ENCODE measurements around the gene PARD3.
"Not testable (repeated sequence)": the region's sequence is repeated elsewhere in the genome, so short reads cannot be mapped to it uniquely, and the experiment has no call there.

Gene PARD3

GRCh38 chr10:34707656-34708055, 107.4 kb downstream of the PARD3 start:
- DNase-seq = no peak

DNA sequence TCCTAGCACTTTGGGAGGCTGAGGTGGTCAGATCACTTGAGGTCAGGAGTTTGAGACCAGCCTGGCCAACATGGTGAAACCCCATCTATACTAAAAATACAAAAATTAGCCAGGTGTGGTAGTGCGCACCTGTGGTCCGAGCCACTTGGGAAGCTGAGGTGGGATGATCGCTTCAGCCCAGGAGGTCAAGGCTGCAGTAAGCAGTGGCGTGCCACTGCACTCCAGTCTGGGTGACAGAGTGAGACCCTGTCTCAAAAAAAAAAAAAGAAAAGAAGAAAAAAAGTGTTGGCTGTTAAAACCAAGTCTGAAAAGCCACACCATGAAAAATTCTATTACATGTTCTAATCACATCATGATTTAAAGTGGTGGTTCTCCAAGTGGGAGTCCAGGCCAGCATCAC, 108.1 kb downstream of the PARD3 start:
- DNase-seq = not testable (repeated sequence)

DNA sequence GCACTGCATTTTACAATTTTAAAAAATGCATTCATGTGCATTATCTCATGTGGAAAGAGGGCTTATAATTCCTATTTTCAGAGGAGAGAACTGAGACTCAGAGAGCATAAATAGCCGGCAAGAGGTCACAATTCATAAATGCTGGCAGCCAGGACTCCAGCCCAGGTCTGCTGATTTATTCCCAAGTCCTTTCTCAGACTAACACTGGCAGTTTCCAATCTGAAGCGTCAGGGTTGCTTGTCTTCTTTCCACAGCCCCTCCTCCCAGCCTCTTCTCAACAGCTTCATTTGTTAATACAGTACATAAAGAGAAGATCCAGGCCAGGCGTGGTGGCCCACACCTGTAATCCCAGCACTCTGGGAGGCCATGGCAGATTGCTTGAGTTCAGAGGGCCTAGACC, 108.9 kb downstream of the PARD3 start:
- DNase-seq = no peak

GRCh38 chr10:34705563-34705962, 109.5 kb downstream of the PARD3 start:
- DNase-seq = no peak

- no peak for DNase-seq
These were observed 110.4 kb downstream of the PARD3 start for GRCh38 chr10:34704526-34705184.

DNA sequence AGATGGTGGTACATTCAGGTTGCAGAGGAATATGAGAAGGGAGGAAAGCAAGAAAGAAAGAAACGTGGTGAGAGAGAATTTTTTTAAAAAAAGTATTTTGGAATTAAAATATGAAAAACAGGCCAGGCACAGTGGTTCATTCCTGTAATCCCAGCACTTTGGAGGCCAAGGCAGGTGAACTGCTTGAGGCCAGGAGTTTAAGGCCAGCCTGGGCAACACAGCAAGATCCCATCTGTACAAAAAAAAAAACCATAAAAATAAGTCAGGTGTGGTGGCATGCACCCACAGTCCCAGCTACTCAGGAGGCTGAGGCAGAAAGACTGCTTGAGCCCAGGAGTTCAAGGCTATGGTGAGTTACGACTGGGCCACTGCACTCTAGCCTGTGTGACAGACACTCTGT, 112.1 kb downstream of the PARD3 start:
- DNase-seq = no peak

DNA sequence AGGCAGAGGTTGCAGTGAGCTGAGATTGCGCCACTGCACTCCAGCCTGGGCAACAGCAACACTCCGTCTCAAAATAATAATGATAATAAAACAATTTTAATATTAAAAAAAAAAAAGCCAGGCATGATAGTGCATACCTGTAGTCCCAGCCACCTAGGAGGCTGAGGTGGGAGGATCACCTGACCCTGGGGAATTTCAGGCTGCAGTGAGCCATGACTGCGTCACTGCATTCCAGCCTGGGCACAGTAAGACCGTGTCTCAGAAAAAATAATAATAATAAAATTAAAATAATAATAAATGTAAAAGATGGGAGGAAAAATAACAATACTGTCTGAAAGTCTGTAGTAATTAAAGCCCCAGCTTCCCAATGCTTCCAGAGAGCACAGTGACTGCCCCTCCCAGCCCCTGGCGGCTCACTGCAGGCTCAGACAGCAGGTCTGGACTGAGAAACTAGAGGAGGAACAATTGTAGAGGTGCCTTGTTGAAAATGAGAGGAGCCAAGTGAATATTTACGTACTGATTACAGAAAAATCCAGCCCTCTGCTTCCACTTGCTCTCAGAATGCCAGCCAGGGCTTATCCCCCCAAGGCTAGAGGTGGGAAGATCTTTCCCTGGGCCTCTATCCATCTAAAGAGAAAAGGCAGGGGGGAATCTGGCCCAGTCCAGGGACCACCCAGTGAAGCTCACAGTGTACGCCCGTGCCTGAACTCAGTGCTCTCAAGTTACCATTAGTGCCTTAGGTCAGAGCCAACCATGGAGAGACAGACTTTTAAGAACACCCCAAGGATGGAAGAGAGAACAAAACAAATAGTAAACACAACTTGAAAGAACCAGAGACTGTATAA, 112.8 kb downstream of the PARD3 start:
- no peak for DNase-seq

DNA sequence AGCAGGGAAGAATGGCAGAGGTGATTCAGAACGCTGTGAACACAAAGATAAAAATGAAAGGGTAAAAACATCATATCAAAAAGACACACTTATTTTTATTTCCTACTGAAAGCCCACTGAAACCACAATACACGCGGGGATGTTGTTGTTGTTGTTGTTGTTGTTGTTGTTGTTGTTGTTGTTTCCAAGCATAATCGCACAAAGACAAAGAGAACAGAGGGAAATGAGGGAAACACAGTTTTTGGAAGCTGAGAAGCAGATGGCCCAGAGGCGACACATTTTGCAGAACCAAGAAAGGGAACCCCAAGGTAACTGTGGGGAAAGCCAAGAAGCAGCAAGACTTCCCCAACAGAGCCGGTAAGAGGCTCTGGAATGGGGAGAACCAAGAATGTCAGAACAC, 113.9 kb downstream of the PARD3 start:
- DNase-seq = no peak

- not testable (repeated sequence) for DNase-seq
These were observed 114.3 kb downstream of the PARD3 start for GRCh38 chr10:34700752-34701151.

DNA sequence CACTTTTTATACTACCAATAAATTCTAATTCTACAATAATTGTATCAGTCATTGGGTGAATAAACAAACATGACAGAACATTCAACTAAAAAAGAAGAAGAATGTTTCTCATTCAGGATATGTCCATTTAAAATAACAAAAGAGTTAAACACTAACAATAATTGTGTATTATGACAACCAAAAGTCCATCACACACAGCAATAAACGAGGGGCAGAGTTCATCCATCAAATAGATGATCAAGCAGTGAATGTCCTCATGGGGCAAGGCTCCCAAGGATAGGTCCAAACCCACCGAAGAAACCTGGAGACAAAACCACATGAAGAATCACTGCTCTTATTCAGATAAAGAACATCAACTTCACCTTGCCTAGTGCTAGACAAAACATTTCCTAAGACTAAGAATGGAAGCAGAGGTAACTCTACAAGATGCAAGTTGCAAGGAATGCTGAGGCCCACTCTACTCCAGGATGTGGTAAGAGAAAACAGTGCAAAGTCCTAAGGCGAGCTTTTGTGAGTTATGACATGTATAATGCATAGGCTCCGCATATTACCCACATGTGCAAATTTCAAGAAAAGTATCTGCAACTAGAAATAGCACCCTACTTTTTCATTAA, 115.1 kb downstream of the PARD3 start:
- DNase-seq = no peak

DNA sequence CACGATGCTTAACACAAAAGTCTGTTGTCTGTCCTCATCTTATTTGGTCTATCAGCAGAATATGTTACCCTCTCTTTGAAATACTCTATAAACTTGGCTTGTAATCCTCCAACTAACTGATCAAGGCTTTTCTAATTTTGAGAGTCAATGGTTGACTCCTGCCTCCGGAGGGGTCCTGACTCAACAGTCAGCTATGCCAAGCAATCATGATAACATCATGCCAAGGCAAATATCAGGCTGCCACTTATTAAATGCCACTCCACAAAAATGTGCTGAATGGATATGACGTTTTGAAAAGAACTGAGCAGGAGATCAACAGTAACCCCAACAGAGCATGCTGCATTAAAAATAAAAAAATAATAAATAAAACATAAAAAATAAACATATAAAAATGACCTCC, 116.1 kb downstream of the PARD3 start:
- no peak for DNase-seq

DNA sequence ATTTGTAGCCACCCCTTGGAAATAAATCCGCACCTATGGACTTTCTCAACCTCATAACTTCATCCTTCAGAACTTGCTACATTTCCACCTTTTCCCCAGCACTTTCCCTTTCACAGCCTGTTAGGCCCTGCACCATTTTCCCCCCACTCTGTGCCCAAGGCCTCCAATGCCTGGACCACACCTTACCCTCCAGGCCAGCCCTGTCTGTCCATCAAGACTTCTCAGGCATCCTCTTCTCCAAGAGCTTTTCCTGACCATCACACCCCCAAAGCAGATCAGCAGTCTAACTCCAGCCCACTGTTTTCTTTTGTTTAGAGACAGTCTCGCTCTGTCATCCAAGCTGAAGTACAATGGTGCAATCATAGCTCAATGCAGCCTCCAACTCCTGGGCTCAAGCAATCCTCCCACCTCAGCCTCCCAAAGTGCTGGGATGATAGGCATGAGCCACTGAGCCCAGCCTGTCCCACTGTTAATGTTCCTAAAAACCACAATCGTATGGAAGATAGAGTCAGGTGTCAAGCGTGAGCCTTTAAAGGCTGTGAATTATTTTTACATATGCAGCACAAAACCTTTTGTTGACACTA, 116.8 kb downstream of the PARD3 start:
- no peak for DNase-seq

DNA sequence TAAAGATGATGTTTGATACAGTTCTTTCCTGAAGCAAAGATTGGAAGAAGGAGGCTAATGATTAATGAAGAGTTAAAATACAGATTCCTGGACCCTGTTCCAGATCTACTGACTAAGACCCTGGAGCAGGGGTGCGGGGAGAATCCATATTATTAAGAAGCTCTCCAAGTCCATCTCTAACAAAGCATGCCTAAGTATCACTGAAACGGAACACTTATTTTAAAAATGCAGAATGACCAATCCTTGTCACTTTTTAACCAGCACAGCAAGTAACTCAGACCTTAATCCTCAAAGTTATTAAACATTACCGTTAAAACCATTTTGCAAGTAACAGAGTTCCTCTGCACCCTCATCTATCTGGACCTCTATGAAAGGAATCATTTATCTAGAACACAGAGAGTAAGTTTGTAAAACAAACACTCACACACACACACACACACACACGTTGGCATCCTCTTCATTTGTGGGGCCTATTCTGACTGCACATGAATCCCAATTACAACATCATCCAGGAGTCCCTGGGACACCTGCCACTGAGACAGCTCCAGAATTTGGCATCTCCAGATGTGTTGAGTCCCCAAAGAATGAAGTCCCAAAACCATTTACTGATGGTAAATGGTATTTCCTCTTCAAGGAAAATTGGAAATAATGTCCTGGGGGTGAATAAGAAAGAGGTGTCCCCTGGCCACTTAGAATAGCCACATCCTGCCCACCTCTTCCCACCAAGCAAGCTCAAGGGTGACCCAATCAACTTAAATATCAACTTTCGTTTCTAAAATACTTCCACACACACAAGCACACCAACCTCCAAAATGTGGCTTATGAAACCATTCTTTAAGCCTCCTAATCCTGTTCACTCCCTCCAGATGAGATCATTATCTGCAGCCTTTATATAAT, 117.5 kb downstream of the PARD3 start:
- DNase-seq = no peak

DNA sequence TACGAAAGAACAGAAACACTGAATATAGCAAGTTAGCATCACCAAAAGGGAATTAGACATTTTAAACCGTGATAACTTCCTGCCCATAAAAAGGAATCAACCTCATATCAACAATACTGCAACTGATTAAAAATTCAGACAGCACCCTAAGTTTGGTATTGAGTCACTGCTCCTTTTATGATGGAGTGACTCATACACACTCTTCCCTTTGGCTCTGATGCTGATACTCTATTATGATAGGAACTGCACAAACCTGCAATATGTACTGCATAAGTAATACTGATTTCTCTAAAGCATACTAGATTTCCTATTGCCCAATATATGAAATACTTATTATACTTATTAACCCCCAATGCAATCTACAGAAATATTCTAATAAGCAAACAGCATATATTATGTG, 118.7 kb downstream of the PARD3 start:
- no peak for DNase-seq

GRCh38 chr10:34690383-34691049, 124.6 kb downstream of the PARD3 start:
- no peak for DNase-seq

DNA sequence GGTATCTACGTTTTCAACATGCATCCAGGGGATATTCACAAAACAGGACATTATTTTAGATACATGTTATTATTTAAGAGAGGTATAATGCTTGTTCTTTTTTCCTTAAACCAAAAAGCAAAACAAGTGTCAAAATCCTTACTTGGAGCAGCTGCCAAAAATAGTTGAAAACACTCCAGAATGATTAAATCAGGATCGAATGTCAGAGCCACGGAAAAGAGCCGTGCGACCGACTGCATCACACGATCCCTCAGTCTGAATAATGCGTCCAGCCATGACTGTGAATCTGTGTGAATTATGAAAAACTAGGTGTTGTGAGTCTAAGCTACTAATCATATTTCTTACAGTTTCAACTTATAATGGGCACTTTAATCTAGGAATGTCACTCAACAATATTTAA, 126.0 kb downstream of the PARD3 start:
- DNase-seq = no peak

GRCh38 chr10:34687434-34688210, 127.5 kb downstream of the PARD3 start:
- no peak for DNase-seq

DNA sequence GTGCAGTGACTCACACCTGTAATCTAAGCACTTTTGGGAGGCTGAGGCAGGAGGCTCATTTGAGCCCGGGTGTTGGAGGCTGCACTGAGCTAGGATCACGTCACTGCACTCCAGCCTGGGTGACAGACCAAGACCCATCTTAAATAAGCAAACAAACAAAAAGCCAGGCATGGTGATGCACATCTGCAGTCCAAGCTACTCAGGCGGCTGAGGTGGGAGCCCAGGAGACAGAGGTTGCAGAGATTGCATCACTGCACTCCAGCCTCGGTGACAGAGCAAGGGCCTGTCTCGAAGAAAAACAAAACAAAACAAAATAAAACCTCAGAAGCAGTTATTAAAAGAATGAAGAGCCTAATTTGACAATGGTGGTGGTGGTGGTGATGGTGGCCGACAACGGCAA, 132.5 kb downstream of the PARD3 start:
- DNase-seq = no peak

DNA sequence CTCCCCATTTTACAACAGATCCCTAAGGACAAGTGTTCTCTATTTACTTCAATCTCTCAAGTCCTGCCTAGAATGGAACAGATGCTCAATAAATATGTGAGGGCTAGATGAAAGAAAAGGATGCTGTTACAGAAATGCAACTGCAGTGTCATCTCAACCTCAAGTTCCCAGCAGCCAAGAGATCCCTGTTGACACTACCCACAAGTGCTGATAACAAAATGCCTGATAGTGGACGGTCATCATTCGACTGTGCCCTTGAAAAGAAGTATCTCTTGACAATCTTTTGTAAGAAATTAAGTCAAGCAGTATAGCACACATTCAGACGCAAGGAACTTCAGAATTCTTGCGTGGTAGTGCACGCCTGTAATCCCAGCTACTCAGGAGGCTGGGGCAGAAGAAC, 133.2 kb downstream of the PARD3 start:
- no peak for DNase-seq

DNA sequence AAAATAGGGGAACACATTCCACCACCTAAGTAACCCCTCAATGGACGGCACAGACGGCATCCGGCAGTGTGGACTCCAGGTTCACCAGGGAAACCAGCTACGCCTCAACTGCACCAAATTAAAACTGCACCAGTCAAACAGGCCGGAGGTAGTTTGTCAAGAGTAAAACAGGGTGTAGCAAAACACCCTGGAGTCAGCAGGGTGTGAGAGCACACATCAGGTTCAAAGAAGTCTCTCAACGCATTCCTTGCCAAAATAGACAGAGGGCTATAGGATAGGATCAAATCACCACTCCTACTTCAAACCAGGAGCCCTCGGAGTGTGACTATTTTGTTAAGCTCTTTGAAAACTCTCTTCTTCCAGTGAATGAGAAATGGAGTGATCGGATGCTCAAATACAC, 135.9 kb downstream of the PARD3 start:
- DNase-seq = no peak

DNA sequence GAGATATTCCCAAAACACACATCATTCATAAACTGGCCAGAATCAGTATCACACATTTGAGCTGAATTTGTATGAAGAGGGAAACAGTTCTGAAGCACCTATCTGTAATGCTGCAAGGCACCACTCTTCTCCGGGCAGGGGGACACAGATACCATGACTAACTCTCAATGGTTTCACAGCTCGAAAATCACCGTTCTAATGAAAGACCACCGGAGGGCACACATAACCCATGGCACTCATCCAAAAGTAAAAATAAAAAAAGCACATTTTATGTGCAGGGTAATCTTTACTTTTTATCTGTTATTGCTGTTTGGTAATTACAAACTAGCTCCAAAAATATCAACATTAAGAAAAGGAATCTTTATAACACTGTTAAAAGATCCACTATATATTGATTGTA, 137.5 kb downstream of the PARD3 start:
- no peak for DNase-seq
